Suppressor macrophage treated with lipopolysaccharide for 4 hours (primary cell): ENCODE results near the gene C5orf15.
A peak's percentile ranks its signal among the peaks of the same experiment; 100 is the strongest.
"Not testable (repeated sequence)": the region's sequence is repeated elsewhere in the genome, so short reads cannot be mapped to it uniquely, and the experiment has no call there.

Experiments used
- DNase-seq: peaks from one replicate; pipeline ENCODE4 v3.0.0-alpha.2; 2020

C5orf15 gene

DNA sequence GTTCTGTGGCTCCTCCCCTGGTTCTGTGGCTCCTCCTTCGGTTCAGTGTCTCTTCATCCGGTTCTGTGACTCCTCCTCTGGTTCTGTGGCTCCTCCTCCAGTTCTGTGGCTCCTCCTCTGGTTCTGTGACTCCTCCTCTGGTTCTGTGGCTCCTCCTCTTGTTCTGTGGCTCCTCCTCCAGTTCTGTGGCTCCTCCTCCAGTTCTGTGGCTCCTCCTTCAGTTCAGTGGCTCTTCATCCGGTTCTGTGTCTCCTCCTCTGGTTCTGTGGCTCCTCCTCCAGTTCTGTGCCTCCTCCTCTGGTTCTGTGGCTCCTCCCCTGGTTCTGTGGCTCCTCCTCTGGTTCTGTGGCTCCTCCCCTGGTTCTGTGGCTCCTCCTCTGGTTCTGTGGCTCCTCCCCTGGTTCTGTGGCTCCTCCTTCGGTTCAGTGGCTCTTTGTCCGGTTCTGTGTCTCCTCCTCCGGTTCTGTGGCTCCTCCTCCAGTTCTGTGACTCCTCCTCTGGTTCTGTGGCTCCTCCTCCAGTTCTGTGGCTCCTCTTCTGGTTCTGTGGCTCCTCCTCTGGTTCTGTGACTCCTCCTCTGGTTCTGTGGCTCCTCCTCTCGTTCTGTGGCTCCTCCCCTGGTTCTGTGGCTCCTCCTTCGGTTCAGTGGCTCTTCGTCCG lies 32.3 kb downstream of the C5orf15 start:
- DNase-seq: not testable (repeated sequence)

GRCh38 chr5:133935667-133935940 lies 32.8 kb downstream of the C5orf15 start:
- DNase-seq: no peak

- no peak for DNase-seq
Measured at GRCh38 chr5:133934822-133935666, 33.4 kb downstream of the C5orf15 start.

DNA sequence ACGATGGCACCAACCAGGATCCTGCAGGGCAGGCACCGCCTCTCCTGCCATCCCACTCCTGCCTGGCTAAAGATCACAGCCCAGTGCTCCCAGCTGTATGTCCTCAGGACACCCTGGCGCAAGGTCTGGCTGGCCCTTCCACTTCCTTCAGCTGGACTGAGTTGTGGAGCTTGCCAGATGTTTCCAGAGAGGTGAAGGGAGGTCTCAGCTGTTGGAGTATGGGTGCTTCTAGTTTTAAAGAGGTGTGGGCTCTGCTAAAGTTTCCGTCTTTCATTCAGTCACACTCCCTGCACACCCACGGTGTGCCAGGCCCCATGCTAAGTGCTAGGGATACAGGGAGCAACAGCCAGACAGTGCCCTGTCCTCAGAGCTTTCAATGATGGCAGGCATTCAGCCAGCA lies 34.1 kb downstream of the C5orf15 start:
- DNase-seq: no peak

GRCh38 chr5:133933670-133934295 lies 34.6 kb downstream of the C5orf15 start:
- DNase-seq: no peak

- DNase-seq: no peak
Measured at GRCh38 chr5:133933169-133933509, 35.3 kb downstream of the C5orf15 start.

DNA sequence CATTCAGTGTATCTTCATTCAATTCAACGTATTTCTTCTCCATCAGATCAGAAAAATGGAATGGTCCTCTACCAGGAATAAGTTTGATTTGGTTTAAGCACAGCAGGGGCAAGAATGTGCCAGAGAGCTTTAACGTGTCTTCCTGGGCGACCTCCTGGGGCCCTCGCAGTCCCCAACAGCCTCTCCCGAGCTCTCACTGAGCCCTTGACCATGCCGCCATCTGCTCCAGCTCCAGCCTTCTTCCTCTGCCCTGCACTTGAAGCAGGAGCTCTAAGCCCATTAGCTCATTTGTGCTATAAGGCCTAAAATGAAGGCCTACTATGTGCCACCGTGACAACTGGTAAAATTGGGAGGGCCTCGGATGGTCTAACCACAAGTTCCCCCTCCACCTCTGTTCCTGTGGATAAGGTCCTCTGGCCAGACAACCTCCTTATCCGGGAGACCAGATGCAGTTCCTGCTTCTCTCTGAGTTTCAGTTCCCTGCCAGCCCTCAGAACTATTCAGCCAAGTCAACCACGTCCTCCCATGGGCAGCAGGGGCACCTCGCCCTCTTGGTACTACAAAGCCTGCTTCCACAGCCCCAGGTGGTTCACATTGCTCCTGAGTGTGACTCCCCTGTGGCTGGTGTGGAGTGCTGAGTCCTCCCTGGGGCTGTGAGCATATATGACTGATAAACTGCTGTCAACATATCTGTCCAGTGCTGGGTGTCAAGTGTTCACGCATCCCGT lies 35.8 kb downstream of the C5orf15 start:
- DNase-seq: peak; percentile 75

DNA sequence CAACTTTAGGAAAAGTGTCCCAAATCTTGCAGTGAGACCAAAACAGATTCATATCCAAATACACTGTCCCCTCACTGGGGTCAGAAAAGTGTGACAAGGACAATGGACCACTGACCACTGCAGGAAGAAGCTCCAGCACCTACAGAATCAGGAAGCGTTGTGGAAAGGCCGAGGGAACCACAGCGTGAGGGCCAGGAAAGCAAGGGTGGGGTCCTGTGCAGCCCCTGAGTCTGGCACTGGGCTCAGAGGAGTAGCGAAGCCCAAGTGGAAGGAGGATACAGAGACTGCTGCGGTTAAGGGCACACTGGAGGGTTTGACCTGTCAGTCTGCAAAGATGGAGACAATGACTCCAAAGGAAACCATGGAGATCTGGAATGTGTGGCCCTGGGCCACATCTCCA lies 36.9 kb downstream of the C5orf15 start:
- DNase-seq: no peak

- DNase-seq: peak; percentile 43
Measured at GRCh38 chr5:133930813-133931090, 37.7 kb downstream of the C5orf15 start.

DNA sequence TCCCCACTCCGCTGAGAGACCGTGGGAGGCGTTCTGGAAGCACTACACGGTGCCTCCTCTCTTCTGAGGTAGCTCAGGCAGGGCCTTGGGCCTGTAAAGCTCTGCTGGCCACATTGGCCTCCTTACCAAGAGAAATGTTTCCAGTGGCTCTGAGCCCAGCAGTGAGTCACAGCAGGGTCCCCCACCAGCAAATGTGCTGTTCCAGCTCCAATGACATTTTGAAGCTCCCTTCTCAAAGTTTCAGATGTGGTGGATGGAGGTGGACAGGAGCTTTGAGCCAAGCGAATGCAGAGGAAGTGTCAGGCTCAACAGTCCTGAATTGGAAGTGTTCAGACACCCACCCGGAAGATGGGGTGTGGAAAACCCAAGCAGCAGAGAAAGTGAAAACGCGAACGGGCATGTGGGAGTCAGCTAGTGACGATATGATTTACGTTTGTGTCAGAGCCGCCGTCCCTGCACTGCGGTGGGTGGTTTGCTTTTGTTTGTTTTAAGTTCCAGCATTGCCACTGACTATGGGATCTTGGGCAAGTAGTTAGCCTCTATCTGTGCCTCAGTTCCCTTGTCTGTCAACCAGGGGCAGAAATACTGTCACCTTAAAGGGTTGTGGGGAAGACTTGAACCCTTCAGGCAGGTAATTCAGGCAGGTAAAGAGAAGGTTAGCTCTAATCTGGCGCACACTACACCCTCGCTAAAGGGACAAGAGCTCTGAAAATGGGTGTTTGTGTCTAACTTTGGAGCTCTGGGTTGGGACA lies 38.2 kb downstream of the C5orf15 start:
- DNase-seq: peak; percentile 91

GRCh38 chr5:133928587-133929393 lies 39.6 kb downstream of the C5orf15 start:
- DNase-seq: no peak

GRCh38 chr5:133927300-133928180 lies 40.9 kb downstream of the C5orf15 start:
- DNase-seq: no peak

- no peak for DNase-seq
Measured at GRCh38 chr5:133926489-133927299, 41.7 kb downstream of the C5orf15 start.

DNA sequence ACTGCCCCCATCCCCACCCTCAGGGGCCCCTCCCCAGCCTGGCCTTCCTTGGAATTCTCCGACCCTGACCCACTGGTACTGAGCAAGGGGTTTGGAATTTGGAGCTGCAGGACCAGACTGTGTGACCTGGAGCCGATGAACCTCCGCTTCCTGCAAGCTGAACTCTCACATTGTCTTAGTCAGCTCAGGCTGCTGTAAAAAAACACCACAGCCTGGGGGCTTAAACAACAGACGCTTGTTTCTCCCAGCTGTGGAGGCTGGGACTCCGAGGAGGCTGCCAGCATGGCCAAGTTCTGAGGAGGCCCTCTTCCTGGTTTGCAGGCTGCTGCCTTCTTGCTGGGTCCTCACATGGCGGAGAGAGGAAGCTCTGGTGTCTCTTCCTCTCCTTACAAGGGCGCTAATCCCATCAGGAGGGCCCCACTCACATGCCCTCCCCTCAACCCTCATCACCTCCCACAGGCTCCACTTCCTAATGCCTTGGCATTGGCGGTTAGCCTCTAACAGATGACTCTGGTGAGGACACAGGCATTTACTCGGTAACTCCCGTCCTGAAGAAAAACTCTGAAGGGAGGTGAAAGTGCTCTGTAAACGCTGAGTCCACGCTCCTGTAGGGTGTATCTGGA lies 42.4 kb downstream of the C5orf15 start:
- DNase-seq: no peak

- DNase-seq: no peak
Measured at GRCh38 chr5:133925269-133925668, 43.2 kb downstream of the C5orf15 start.

DNA sequence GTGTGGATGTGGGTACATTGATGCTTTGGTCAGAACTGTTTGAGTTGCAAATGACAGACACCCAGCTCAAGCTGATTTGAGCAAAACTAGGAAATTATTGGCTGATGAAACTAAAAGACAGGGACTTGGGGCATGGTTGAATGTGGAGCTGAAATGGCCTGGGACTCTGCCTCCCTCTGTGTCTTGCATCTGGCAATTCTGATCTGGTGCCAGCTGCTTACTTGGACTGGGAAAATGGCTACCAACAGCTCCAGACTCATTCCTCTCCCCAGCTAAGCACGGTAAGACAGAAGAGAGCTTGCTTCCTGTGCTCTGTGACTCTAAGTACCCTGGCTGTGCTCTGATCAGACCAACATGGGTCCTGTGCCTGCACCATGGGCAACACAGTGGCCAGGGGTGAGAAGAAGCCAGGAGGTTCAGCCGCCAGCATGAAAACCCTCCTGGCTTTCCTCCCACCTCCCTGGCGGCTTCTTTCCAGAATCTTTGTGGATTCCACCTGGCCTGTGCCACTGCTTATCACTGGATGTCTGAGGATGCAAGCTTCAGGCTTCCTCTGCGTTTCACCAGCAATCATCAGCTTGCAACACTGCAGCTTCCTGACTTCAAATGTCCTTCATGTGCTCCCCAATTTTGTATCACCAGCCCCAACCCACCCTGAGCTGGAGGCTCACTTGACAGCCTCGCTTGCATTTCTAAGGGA lies 44.1 kb downstream of the C5orf15 start:
- DNase-seq: no peak

DNA sequence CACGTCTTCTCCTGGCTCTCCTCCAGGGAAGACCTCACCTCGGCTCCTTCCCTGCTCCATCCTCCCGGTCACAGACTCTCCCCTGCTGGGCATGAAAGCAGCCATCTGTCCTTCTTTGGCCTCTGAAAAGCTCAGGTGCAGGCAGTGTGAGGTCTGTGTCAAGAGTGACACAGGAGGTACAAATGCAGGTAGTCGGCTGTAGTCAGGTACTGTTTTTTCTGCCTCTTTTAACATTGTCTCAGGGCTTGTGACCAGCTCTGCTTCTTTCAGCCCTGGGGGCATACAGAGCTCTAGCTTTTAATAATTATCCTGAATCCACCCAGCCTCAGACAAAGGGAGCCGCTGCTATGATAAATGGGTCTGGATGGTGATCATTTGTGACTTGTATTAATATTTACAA lies 46.4 kb downstream of the C5orf15 start:
- DNase-seq: no peak

DNA sequence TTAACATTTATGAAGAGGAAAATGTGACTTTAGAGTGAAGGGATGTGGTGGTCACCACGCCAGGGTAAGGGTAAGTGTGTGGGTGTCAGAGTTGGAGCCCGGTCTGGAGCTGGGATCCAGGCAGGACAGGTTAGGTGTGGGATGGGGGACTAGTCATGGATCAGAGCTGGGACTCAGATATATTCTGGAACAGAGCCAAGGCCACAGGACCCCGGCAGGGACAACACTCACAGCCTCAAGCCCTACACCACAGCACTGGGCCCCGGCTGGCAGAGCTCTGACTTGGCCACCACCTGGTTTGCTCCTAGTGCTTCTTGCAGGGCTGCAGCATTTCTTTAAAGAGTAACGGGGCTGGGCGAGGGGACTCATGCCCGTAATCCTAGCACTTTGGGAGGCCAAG lies 47.4 kb downstream of the C5orf15 start:
- no peak for DNase-seq
